Measurements from ENCODE around the gene POLD4. TPM values are rescaled to one million over a fixed set of nuclear protein-coding genes. Genes with fewer than 3 reads are reported as not detected.
A peak's percentile ranks its signal among the peaks of the same experiment; 100 is the strongest.
"Not testable (repeated sequence)": the region's sequence is repeated elsewhere in the genome, so short reads cannot be mapped to it uniquely, and the experiment has no call there.

POLD4 gene
- 10 to 100 TPM; 54.5 to 59.3 TPM for total RNA-seq
- long read RNA-seq, transcript POLD4-201 (4 exons, 918 nt) = major isoform, 10 of 22 reads
- long read RNA-seq, partial matches to known transcripts = 0 of 22 reads
- long read RNA-seq, other reads (novel, unspliced or antisense) = 2 of 22 reads

DNA sequence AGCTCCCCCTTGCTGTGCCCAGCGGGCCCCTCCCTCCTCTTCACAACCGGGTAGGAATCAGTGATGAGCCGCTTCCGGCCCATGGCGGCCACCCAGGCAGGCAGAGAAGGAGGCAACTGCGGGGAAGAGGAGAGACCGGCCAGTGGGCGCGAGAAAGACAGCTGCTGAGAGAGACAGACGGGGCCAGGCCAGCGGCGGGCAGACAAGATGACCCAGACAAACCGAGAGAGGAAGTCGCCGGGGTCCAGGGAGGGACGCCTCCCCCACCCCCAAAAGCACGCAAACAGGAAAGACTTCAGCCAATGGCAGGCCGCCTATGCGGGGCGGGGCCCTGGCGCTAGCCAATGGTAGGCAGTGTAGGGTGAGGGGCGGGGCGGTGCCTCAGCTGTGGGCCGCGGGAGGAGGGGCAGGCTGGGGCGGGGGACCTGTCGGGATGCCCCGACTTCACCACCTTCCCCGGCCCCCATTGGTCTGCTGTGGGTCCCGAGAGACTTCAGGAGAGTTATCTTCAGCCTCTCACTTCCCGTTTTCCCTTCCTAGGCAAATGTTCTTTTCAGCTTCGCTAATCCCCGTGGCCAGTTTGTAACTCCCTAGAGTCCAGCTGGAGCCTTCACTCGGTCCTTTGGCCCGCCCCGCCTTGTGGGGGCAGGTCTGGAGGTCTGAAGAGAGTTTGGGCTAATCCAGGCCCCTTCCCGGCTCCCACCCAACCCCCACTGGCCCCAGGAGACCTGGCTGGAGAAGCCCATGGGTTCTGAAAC lies at the start of gene POLD4:
Gene POLD4, minus strand, starts transcription at position 230 of the 758 bp plus-strand sequence. Its CDS starts 147 bp downstream, at position 83.
- intact Hi-C loops (cut with DNase I) = no loop called here
- peak; percentile 99 for DNase-seq
- peak; percentile 90 to 93 for ATAC-seq

DNA sequence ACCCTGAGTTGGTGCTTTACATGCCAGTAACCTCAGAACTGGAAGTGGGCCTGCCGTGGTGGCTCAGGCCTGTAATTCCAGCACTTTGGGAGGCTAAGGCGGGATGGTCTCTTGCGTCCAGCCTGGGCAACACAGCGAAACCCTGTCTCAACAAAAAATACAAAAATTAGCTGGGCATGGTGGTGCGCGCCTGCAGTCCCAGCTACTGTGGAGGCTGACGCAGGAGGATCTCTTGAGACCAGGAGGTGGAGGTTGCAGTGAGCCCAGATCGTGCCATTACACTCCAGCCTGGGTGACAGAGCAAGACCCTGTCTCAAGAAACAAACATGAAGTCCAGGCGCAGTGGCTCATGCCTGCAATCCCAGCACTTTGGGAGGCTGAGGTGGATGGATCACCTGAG lies 49.7 kb upstream of the POLD4 start:
- DNase-seq, ATAC-seq: not testable (repeated sequence)
- intact Hi-C loops (cut with DNase I) = loop anchor here (5.0 to 10.0 kb wide), 3 partner anchors 62 to 104 kb away; partner anchors contain the start of genes CDK2AP2 (in 1 of the 2), PITPNM1 (in 1 of the 2) and TMEM134 (in 1 of the 2)

DNA sequence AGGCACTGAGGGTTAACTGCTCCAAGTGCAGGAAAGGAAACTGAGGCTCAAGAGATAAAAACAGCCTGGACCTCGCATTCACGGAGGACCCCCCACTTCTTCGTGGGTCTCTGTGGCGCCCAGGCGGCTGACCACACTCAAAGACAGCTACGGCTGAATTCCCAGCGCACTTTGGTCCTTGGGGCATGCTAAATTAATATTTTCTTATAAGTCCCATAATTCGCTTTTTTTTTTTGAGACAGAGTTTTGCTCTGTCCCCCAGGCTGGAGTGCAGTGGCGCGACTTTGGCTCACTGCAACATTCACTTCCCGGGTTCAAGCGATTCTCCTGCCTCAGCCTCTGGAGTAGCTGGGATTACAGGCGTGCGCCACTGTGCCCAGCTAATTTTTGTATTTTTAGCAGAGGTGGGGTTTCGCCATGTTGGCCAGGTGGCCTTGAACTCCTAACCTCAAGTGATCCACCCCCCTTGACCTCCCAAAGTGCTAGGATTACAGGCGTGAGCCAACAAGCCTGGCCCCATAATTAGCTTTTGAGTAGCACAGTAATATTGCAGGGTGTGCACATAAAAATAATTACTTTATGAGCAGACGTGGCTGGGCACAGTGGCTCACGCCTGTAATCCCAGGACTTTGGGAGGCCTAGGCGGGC lies 49.0 kb upstream of the POLD4 start:
- not testable (repeated sequence) for DNase-seq, ATAC-seq
- intact Hi-C loops (cut with DNase I) = loop anchor here (5.0 to 10.0 kb wide), 3 partner anchors 62 to 105 kb away; partner anchors contain the start of genes CDK2AP2 (in 1 of the 2), PITPNM1 (in 1 of the 2) and TMEM134 (in 1 of the 2)

DNA sequence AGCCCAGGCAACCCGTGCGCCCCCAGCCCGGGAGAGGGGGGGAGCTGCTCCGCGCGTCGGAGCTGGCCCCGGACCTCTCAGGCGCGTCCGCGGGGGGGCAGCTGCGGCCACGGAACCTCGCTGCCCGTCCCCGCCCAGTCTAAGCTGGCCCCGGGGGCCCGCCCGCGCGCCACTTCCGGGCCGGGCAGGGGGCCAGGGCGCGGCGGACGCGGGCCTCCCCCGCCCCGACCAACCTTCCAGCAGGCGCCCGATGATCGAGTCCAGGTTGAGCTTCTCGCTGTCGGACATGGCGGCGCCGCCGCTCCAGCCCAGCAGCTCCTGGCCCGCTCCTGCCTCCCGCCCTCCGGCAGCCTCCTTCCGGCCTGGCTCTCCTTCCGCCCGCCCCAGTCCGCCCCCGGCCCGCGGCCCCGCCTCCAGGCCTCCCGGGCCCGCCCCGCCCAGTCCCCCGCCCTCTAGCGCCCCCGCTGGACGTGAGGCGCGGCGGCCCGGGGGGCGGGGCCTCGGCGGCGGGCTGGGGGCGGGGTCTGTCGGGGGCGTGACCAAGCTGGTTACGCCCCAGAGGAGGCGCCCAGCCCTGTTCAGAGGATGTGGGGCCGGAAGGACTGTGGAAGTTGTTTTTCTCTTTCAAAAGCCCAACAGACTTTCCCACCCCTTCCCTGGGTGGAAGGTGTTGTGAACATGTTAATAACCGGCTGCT lies 48.3 kb upstream of the POLD4 start, which contains the start of gene PPP1CA:
Gene PPP1CA, minus strand, starts transcription at position 364 of the 697 bp plus-strand sequence. Its CDS starts 76 bp downstream, at position 288.
- ATAC-seq (peak; percentile 87 to 90), DNase-seq (peak; percentile 93)
- intact Hi-C loops (cut with DNase I) = loop anchor here (5.0 to 10.0 kb wide), 3 partner anchors 63 to 106 kb away; partner anchors contain the start of genes CDK2AP2 (in 1 of the 2), PITPNM1 (in 1 of the 2) and TMEM134 (in 1 of the 2)

DNA sequence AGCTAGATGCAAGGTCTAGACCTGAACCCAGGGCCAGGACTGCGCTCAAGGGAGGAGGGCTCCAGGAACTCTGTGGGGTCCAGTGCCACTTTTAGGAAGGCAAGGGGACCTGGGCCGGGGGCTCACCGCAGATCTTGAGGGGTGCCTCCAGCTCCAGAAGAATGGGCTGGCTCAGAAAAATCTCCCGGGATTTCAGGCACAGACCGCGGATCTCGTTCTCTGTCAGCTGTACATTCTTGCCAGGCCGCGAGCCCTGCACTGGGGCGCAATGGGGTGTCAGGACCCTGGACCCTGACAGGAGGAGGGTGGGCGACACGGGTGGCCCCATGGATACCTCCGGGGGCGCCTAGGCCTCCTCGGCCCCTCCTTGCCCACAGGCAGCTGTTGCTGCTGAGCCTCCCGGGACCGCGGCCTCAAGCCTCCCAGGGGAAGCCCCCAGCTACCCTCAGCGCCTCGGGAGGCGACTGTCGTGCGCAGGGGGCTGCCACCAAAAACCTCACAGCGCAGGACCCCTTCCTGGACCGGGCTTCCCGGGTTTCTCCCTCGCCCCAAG lies 47.7 kb upstream of the POLD4 start:
- no peak for DNase-seq
- peak; percentile 2 to 3 for ATAC-seq
- intact Hi-C loops (cut with DNase I) = loop anchor here (5.0 to 10.0 kb wide), 3 partner anchors 64 to 106 kb away; partner anchors contain the start of genes CDK2AP2 (in 1 of the 2), PITPNM1 (in 1 of the 2) and TMEM134 (in 1 of the 2)

DNA sequence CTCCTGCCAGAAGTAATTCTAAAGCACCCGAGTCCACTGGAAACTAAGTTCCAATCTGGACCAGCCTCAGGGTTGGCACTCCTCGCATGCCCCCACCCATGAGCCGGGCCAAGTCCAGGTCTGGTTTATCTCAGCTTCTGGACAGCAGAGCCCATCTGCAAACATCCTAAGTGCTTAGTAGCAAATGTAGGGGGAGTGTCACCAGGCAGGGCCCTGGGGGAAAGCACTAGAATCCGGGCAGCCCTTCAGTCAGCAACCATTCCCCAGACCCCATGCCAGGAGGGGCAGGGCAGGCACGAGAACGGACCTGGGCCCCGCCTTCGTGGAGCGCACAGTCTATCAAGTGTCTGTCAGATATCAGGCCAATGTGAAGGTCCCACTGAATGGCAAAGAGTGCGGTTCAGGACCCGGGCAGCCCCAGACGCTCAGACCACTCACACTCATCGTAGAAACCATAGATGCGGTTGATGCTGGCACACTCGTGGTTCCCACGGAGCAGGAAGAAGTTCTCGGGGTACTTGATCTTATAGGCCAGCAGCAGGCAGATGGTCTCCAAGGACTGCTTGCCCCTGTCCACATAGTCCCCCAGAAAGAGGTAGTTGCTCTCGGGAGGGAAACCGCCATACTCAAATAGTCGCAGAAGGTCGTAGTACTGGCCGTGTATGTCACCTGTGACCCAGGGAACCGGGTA lies 47.0 kb upstream of the POLD4 start:
- ATAC-seq = peak; percentile 0 to 12
- no peak for DNase-seq
- intact Hi-C loops (cut with DNase I) = loop anchor here (5.0 to 10.0 kb wide), 3 partner anchors 64 to 107 kb away; partner anchors contain the start of genes CDK2AP2 (in 1 of the 2), PITPNM1 (in 1 of the 2) and TMEM134 (in 1 of the 2)

DNA sequence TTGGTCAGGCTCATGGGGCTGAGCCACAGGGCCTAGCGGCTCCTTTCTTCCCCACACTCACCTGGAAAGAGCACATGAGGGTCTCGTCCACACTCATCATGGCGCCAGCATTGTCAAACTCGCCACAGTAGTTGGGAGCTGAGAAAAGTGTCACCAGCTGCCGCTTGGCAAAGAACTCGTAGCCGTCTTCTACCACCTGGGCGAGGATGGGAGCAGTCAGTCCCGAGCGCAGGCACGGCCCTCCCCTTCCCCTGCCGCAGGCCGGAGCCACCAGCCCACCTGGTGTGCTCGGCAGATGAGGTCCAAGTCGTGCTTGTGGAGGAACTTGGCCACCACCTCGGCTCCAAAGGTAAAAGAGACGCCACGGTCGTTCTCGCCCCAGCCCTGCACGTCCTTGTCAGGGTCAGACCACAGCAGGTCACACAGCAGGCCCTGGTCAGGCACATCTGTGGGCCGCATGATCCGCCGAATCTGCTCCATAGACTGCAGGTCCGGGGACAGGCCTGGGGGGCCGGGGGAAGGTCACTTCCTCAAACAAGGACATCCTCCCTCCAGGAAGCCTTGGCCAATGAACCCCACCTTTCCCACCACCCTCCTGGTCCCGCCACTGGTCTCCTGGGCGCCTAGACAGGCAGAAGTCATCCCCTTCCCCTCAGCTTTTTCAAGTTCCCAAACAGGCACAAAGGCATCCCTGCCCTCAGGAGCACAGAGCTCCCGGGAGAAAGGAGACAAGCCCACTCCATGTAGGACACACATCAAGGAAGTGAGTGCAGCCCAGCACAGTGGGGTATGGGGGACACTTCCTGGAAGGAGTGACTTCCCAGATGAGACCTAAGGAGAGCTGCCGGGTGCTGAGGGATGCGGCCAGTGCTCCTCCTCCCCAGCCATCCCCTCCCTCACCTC lies 45.6 kb upstream of the POLD4 start:
- DNase-seq = no peak
- intact Hi-C loops (cut with DNase I) = loop anchor here in 1 of 2 donors (10.0 kb wide), 1 partner anchor 106 kb away; the partner anchor contains the start of genes CDK2AP2 and PITPNM1

DNA sequence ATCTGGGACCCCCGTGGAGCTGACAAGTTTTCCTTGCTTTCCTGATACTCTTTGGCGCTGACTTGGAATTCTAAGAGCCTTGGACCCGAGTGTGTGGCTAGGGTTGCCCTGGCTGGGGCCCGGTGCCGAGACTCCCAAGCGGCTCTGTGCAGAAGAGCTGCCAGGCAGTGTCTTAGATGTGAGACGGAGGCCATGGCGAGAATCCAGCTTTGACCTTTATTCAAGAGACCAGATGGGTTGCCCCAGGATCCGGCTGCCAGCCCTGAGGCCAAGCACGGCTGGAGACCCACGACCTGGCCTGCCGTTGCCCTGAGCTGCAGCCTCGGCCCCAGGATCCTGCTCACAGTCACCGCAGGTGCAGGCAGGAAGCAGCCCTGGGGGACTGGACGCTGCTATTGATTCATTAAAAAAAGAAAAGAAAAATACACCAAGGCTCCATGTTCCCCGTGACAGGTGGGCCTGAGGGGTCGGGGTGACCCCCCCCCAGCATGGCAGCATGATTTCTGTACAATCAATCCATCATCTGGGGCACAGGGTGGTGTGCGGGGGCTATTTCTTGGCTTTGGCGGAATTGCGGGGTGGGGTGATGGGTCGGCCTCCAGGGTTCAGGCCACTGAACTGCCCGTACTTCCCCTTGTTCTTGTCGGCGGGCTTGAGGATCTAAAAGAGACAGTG lies 44.8 kb upstream of the POLD4 start:
- intact Hi-C loops (cut with DNase I) = loop anchor here in 1 of 2 donors (10.0 kb wide), 1 partner anchor 107 kb away; the partner anchor contains the start of genes CDK2AP2 and PITPNM1
- ATAC-seq = no peak
- DNase-seq = no peak

More for the DNA sequence above, 45.6 kb upstream of the POLD4 start:
- ATAC-seq = no peak

DNA sequence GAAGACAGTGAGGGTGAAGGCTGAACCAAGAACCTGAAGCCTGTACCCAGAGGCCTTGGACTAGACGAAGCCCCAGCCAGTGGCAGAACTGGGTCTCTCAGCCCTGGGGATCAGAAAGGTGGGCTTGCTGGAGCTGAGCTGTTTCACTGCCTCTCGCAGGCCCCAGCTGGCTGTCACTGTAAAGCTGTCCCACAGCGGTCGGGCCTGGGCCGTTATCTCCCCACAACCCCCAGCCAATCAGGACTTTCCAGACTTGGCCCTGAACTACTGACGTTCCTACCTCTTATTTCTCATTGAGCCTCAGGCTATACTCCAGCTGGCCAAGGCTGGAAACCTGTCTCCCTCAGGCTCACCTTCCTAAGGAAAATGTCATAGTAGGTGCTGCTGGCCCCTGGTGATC lies 44.2 kb upstream of the POLD4 start:
- ATAC-seq (no peak), DNase-seq (no peak)
- intact Hi-C loops (cut with DNase I) = loop anchor here in 1 of 2 donors (10.0 kb wide), 1 partner anchor 107 kb away; the partner anchor contains the start of genes CDK2AP2 and PITPNM1

DNA sequence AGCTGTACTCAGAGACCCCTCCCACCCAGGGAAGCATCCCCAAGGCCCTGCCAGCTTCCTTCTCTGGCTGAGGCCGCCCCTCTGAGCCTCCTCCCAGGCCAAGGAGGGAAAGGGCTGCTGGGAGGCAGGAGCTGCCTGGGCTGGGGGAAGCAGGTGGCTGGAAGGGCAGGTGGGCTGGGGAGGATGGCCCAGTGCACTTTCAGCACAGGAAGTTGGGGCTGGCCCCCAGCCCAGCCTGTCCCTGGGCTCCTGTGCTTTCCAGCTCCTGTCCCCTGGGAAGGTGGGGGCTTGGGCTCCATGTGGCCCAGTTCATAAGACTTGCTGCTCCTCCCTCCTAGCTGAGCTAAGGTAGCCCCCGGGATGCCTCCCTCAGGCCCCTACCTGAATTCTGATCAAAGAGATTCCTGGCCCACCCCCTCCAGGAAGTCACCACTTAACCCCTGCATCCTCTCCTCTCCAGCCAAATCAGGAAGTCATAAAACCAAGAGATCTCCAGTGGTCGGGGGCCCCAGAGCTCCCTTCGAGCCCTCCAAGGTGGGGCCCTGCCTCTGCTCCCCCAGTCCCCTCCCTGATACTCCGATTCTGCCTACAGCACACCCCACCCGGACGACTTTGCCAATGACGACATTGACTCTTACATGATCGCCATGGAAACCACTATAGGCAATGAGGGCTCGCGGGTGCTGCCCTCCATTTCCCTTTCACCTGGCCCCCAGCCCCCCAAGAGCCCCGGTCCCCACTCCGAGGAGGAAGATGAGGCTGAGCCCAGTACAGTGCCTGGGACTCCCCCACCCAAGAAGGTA lies 43.4 kb upstream of the POLD4 start:
- ATAC-seq = no peak
- no peak for DNase-seq
- intact Hi-C loops (cut with DNase I) = loop anchor here in 1 of 2 donors (10.0 kb wide), 1 partner anchor 108 kb away; the partner anchor contains the start of genes CDK2AP2 and PITPNM1

DNA sequence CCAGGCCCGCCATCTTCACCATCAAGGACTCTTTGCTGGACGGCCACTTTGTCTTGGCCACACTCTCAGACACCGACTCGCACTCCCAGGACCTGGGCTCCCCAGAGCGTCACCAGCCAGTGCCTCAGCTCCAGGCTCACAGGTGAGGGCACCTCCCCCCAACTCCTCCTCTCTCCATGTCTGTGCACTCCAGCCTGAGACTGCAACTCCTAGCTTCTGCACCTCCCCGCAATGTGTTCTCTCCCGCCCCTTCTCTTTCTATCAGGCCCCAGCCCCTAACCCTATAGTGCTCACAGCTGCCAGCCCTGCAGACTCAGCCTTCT lies 42.9 kb upstream of the POLD4 start:
- ATAC-seq = no peak
- intact Hi-C loops (cut with DNase I) = loop anchor here in 1 of 2 donors (10.0 kb wide), 1 partner anchor 109 kb away; the partner anchor contains the start of genes CDK2AP2 and PITPNM1
- DNase-seq = no peak

DNA sequence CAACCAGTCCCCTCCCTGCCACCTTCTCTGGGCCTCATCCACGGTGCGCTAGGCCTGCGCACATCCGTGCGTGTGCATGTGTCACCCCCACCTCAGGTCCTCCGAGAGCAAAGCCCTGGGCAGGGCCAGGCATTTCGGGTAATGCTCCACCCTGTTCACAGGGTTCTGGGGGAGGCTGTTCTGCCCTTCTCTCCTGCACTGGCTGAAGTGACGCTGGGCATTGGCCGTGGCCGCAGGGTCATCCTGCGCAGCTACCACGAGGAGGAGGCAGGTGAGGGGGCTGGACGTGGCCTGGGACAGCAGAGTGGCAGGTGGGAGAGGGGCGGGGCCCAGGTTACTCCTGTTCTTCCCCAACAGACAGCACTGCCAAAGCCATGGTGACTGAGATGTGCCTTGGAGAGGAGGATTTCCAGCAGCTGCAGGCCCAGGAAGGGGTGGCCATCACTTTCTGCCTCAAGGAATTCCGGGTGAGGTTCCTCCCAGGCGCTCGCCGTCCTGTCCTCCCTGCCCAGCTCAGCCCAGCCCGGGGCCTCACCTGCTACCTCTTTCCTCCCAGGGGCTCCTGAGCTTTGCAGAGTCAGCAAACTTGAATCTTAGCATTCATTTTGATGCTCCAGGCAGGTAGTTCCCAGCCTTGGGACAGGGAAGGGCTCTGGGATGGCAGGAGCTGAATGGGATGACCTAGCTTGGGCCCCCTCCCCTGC lies 42.4 kb upstream of the POLD4 start:
- ATAC-seq = no peak
- no peak for DNase-seq
- intact Hi-C loops (cut with DNase I) = loop anchor here in 1 of 2 donors (10.0 kb wide), 1 partner anchor 109 kb away; the partner anchor contains the start of genes CDK2AP2 and PITPNM1

DNA sequence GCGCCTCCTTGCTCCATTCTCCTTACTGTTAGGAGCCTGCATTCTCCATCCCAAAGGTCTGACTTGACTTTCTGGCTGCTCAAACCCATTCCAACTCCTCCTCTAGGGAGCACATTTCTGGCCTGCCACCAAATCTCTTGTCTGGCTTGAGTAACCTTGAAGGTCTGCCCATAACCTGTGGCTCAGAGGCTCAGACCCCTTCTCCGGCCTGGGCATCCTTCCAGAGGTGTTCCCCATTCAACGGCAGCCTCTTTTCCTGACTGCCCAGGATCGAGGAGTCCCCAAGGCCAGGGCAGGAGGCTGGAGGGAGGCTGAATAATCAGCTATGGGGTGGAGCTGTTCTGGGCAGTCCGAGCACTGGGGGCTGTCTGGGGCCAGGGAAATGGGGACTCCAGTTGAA lies 40.6 kb upstream of the POLD4 start:
- intact Hi-C loops (cut with DNase I) = loop anchor here in 1 of 2 donors (10.0 kb wide), 1 partner anchor 111 kb away; the partner anchor contains the start of genes CDK2AP2 and PITPNM1
- DNase-seq (no peak), ATAC-seq (no peak)

DNA sequence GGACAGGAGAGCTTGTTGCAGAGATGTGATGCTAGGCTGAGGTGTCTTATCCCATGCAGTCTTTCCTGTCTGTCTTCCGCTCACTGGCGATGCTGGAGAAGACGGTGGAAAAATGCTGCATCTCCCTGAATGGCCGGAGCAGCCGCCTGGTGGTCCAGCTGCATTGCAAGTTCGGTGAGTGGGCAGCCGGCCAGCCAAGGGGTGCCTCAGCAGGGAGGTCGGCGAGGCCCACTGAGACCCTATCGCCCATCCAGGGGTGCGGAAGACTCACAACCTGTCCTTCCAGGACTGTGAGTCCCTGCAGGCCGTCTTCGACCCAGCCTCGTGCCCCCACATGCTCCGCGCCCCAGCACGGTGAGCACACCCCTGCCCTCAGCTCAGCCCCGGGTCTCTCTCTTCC lies 40.1 kb upstream of the POLD4 start:
- ATAC-seq (no peak), DNase-seq (no peak)
- intact Hi-C loops (cut with DNase I) = loop anchor here in 1 of 2 donors (10.0 kb wide), 1 partner anchor 111 kb away; the partner anchor contains the start of genes CDK2AP2 and PITPNM1

Data from left cardiac atrium (tissue), 4 donors.